GM13976 (cell line): ENCODE measurements around the gene RNF157.

Source experiments
- DNase-seq: peaks from one replicate; pipeline ENCODE4 v3.0.0; 2012; ENCODE audit warnings: low spot score
- in situ Hi-C: fragments of 300-500 bp; cut with MboI; formaldehyde crosslinking; loops from one replicate; pipeline ENCODE4 v1.12.0; 2022; ENCODE audit warnings: low sequenced_read_pairs, mixed read lengths, inconsistent platforms; ENCODE audit not compliant: unreplicated experiment
- TF ChIP-seq, protein P1 (sequence below): IDR thresholded peaks from 2 replicates; pipeline ENCODE4 v1.5.1; 2012; ENCODE audit warnings: borderline replicate concordance, mild to moderate bottlenecking; ENCODE audit not compliant: insufficient read depth; ENCODE audit errors: extremely low read depth, missing control alignments, control extremely low read depth

RNF157 gene

DNA sequence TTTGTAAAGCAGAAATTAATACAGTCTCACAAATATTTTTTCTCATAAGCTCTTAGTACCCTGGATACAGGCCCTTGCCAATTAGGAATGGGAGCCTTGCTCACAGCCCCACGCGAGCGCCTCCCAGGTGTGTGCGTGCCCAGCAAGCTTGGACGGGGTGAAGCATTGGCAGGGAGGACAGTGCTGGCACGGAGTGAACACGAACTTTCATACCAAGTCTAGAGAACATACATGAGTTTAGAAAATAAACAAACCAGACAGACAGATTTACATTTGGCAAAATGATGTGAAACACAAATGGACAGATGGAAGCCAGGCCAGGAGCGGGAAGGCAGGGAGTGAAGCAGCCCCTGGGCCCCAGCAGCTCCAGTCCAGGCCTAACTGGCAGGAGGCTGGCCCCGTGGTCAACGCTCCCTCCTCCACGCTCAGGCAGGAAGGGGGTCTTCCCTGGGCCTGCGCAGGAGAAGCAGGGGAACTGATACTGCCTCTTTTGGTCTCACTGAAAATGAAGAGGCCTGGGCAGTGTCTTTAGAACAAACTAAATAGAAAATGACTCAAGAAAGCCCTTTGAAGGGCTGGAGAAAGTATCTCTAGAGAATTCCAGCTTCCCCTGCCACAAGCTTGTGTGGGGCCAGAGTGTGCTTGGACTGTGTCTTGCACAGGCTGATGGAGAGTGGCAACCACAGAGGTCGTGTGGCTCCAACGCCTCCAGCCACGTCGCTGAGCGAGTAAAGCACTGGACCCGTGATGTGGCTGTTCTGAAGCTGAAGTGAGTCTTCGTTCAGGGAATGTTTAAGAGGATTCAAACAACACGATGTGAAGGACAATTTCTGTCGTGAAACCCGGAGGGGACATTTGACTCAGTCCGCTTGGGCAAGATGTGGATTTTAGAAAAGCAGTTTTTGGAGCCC lies 89.3 kb downstream of the RNF157 start:
- TF ChIP-seq, protein P1, sequence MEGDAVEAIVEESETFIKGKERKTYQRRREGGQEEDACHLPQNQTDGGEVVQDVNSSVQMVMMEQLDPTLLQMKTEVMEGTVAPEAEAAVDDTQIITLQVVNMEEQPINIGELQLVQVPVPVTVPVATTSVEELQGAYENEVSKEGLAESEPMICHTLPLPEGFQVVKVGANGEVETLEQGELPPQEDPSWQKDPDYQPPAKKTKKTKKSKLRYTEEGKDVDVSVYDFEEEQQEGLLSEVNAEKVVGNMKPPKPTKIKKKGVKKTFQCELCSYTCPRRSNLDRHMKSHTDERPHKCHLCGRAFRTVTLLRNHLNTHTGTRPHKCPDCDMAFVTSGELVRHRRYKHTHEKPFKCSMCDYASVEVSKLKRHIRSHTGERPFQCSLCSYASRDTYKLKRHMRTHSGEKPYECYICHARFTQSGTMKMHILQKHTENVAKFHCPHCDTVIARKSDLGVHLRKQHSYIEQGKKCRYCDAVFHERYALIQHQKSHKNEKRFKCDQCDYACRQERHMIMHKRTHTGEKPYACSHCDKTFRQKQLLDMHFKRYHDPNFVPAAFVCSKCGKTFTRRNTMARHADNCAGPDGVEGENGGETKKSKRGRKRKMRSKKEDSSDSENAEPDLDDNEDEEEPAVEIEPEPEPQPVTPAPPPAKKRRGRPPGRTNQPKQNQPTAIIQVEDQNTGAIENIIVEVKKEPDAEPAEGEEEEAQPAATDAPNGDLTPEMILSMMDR: no peak
- in situ Hi-C loops: no loop called here

DNA sequence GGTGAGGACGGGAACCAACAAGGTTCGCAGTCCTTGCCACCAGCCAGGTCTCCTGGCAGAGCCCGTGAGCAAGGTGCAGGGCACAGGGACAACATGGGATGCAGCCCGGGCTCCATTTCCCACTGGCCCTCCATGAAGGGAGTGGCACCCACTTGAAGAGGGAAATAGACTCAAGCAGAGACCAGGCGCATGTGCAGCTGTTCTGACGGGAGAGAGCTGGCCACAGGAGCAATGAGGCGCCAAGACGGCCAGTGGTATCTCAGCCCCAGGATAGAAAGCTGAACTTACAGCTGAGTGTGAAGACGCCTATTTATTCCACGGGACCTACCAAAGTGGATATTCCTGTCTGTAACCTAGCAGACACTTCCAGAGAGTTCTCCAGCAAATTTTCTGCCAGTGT lies 91.1 kb downstream of the RNF157 start:
- TF ChIP-seq, protein P1: no peak
- no peak for DNase-seq
- in situ Hi-C loops: no loop called here

More for the DNA sequence above, 89.3 kb downstream of the RNF157 start:
- peak; percentile 21 for DNase-seq

DNA sequence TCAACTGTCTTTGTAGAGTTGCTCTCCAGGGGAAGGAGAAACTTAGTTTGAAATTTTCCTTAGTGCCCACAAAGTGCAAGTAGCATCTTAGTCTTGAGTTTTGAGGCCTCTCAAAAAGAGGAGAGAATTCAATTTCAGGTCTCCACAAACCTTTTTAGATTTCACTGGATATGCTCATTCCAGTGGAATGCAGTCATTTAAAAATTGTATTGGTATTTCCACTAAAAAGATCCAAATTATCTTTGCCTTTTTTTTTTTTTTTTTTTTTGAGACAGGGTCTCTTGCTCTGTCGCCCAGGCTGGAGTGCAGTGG lies 92.3 kb downstream of the RNF157 start:
- TF ChIP-seq, protein P1: no peak
- in situ Hi-C loops: no loop called here
- no peak for DNase-seq

DNA sequence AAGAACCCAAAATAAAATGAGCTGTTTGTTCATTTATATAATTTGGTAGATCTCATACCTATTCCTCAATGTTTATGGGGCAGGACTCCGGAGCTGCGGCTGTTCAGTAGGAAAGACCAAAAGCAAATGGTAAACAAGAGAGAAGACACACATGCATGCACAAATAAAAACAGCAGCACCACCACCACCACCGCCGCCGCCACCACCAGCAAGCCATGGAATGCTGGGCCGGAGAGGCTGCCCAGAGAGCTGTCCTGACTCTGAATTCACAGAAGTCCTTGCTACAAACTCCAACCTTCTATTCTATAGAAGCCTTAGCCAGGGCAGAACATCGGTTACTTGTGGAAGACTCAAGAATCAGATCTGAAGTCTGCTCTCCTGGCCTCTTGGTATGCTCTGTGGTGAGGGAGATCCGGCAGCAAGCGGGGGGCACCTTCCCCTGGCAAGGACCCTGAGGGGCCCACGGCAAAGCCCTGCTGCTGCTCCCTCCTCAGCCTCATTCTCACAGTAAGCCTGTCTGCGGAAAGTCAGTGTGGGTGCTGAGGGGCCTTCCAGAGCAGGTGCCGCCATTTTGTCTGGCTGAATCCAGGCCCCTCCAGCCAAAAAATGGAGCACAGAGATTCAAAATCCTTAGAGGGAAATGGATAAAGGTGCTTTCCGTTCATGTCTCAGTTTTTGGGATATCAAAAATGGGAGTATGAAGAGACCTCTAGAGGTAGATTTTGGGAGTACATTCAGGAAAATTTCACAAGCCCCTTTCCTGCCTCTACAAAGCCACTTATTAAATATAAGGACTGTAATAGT lies 92.9 kb downstream of the RNF157 start:
- in situ Hi-C loops: no loop called here
- TF ChIP-seq, protein P1: no peak
- peak; percentile 32 for DNase-seq

DNA sequence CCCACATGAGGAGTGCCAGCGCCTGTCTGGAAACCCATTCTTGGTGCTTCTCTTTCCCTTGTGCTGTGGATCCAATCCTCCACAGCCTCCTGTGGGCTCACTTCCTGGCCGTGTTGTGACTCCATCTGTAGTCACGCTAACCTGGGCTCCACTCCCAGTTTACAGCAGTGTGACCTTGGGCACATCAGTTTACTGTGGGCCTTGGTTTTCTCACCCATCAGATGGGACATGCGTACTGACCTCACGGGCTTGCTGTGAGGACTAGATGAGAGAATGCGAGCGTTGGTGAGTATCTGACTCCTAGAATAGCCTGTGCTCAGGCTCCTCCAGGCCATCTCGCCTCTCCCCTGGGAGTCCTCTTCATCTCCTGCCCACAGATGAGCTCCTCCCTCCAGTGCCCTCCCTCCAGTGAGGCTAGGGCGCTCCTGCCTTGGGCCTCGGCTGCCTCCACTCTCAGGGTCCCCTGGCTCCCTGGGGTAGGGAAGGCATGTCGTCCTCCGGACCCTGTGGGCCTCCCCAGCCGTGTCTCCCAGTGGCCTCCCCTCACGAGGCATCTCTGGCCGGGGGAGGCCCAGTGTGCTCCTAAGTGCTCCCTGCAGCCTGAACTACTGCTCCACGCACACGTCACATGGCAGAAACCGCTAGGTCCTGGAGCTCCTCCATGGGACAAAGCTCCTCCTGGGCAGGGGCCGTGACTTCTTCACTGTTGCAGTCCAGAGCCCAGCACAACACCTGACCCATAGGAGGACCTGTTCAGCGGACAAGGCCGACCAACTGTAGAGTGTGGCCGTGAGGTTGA lies 94.0 kb downstream of the RNF157 start:
- in situ Hi-C loops: no loop called here
- DNase-seq: peak; percentile 40
- TF ChIP-seq, protein P1: no peak
